A549 (cell line): ENCODE results near the gene ITPRID1.

Experiments used
- BHLHE40 ChIP-seq: IDR thresholded peaks from 2 replicates; pipeline ENCODE4 v1.6.1; 2012; ENCODE audit warnings: low read depth, low read length, inconsistent platforms
- CTCF ChIP-seq: fragments of >200 bp; sonication (Bioruptor Twin); formaldehyde crosslinking; IDR thresholded peaks from 3 replicates; pipeline ENCODE4 v1.5.1; 2016
- FOSB ChIP-seq: fragments of 250-450 bp; sonication (Bioruptor Pico); IDR thresholded peaks from 2 replicates; pipeline ENCODE4 v1.5.0; 2020; ENCODE audit warnings: mild to moderate bottlenecking, moderate library complexity
- JUN ChIP-seq, 2 experiments: fragments of >200 bp; sonication (Bioruptor Twin); formaldehyde crosslinking; IDR thresholded peaks; 2 replicates in 1 of 2; 3 replicates in 1 of 2; pipeline ENCODE4 v1.6.1; 2016 to 2017
- MAX ChIP-seq: IDR thresholded peaks from 2 replicates; pipeline ENCODE4 v1.6.1; 2012
- POLR2A ChIP-seq: IDR thresholded peaks from 2 replicates; pipeline ENCODE4 v1.6.1; 2012; ENCODE audit warnings: mild to moderate bottlenecking, low read length
- TFCP2L1 ChIP-seq: fragments of 250-450 bp; sonication (Bioruptor Pico); IDR thresholded peaks from 2 replicates; pipeline ENCODE4 v1.5.0; 2021; ENCODE audit warnings: mild to moderate bottlenecking

GRCh38 chr7:31692871-31693270 is 179.0 kb downstream of the ITPRID1 start:
- TF ChIP-seq JUN (IDR thresholded peaks at IDR 0.05) (no peak), CTCF (no peak), BHLHE40 (no peak), POLR2A (no peak), FOSB (no peak), MAX (no peak), TFCP2L1 (no peak)
